Suprapubic skin (tissue), 3 donors: ENCODE results near the gene PLBD2.

Experiments
- POLR2A ChIP-seq, 2 donors: fragments of 450-650 bp; IDR thresholded peaks; one replicate each; pipeline ENCODE4 v1.6.1; 2017; ENCODE audit warnings: antibody characterized with exemption in 2 of 2, mild to moderate bottlenecking in 2 of 2, moderate library complexity in 2 of 2
- TF ChIP-seq, protein P1 (sequence below), 2 donors: fragments of 200-600 bp in 1 of 2; fragments of 450-650 bp in 1 of 2; sonication (generic) in 1 of 2; IDR thresholded peaks; one replicate each; pipeline ENCODE4 v1.5.1; 2016 to 2019; ENCODE audit warnings: antibody characterized with exemption in 2 of 2, mild to moderate bottlenecking in 1 of 2, moderate library complexity in 1 of 2

DNA sequence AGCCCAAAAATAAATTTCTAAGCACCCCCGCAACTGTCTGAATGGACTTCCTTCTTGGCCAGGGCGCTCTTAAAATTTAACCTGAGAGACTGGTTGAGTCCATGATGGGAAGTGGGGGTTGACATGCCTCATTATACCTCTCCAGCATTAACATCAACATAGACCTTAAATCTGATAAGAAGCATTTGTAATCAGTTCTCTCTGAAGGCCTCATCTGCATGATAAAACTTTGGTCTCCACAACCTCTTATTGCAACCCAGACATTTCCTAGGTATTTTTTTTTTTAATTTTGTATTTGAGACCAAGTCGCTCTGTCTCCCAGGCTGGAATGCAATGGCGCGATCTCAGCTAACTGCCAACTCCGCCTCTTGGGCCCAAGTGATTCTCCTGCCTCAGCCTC is 13.1 kb upstream of the PLBD2 start:
- TF ChIP-seq, protein P1, sequence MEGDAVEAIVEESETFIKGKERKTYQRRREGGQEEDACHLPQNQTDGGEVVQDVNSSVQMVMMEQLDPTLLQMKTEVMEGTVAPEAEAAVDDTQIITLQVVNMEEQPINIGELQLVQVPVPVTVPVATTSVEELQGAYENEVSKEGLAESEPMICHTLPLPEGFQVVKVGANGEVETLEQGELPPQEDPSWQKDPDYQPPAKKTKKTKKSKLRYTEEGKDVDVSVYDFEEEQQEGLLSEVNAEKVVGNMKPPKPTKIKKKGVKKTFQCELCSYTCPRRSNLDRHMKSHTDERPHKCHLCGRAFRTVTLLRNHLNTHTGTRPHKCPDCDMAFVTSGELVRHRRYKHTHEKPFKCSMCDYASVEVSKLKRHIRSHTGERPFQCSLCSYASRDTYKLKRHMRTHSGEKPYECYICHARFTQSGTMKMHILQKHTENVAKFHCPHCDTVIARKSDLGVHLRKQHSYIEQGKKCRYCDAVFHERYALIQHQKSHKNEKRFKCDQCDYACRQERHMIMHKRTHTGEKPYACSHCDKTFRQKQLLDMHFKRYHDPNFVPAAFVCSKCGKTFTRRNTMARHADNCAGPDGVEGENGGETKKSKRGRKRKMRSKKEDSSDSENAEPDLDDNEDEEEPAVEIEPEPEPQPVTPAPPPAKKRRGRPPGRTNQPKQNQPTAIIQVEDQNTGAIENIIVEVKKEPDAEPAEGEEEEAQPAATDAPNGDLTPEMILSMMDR (IDR thresholded peaks at IDR 0.05), result no peak
- no peak for TF ChIP-seq POLR2A (IDR thresholded peaks at IDR 0.05)
